Mesendoderm (in vitro differentiated cells): Measurements from ENCODE around the gene WDR45B.

ENCODE experiments used
- DNase-seq: peaks from one replicate; pipeline ENCODE4 v3.0.0; 2013
- H2AK5ac ChIP-seq: 2 replicates; pipeline ENCODE4 v1.6.1; 2013; ENCODE audit warnings: low read length, inconsistent platforms
- H2BK120ac ChIP-seq: 2 replicates; pipeline ENCODE4 v1.6.1; 2013; ENCODE audit warnings: low read depth, mild to moderate bottlenecking, low read length, moderate library complexity, mixed read lengths
- H2BK15ac ChIP-seq: replicated peaks from 2 replicates; pipeline ENCODE4 v1.6.1; 2013; ENCODE audit warnings: low read depth, mild to moderate bottlenecking, moderate library complexity
- H2BK5ac ChIP-seq: 2 replicates; pipeline ENCODE4 v1.6.1; 2013; ENCODE audit warnings: low read length, inconsistent platforms
- H3K18ac ChIP-seq: 2 replicates; pipeline ENCODE4 v1.6.1; 2013; ENCODE audit warnings: mild to moderate bottlenecking, low read length, mixed read lengths
- H3K23ac ChIP-seq: one replicate; pipeline ENCODE4 v1.6.1; 2013; ENCODE audit warnings: low read length
- H3K27ac ChIP-seq: 2 replicates; pipeline ENCODE4 v1.5.1; 2013; ENCODE audit warnings: low read depth, mild to moderate bottlenecking, inconsistent platforms, low read length, moderate library complexity
- H3K27me3 ChIP-seq: 2 replicates; pipeline ENCODE4 v1.6.1; 2013; ENCODE audit warnings: low read length, control low read depth, mild to moderate bottlenecking, inconsistent platforms; ENCODE audit not compliant: insufficient read depth, poor library complexity
- H3K36me3 ChIP-seq: 2 replicates; pipeline ENCODE4 v1.6.1; 2013; ENCODE audit warnings: low read length, inconsistent platforms; ENCODE audit not compliant: control insufficient read depth, insufficient read depth
- H3K4ac ChIP-seq: one replicate; pipeline ENCODE4 v1.6.1; 2013; ENCODE audit warnings: low read depth, mild to moderate bottlenecking, low read length, moderate library complexity
- H3K4me1 ChIP-seq: 2 replicates; pipeline ENCODE4 v1.6.1; 2013; ENCODE audit warnings: low read depth, low read length, inconsistent platforms; ENCODE audit not compliant: control insufficient read depth
- H3K4me2 ChIP-seq: 2 replicates; pipeline ENCODE4 v1.6.1; 2013; ENCODE audit warnings: low read length
- H3K4me3 ChIP-seq: 2 replicates; pipeline ENCODE4 v1.5.1; 2013; ENCODE audit warnings: mild to moderate bottlenecking, low read length
- H3K56ac ChIP-seq: one replicate; pipeline ENCODE4 v1.6.1; 2013; ENCODE audit warnings: low read length
- H3K79me1 ChIP-seq: 2 replicates; pipeline ENCODE4 v1.6.1; 2013; ENCODE audit warnings: low read length, inconsistent platforms
- H3K79me2 ChIP-seq: 2 replicates; pipeline ENCODE4 v1.6.1; 2013; ENCODE audit warnings: mild to moderate bottlenecking, low read length; ENCODE audit not compliant: control insufficient read depth, insufficient read depth
- H3K9ac ChIP-seq: 2 replicates; pipeline ENCODE4 v1.6.1; 2013; ENCODE audit warnings: low read length, inconsistent platforms
- H4K5ac ChIP-seq: one replicate; pipeline ENCODE4 v1.6.1; 2013; ENCODE audit warnings: low read length
- H4K8ac ChIP-seq: one replicate; pipeline ENCODE4 v1.6.1; 2013; ENCODE audit warnings: low read depth, mild to moderate bottlenecking, control low read depth, low read length, moderate library complexity
- WGBS: extraction: QIAGEN DNeasy Blood & Tissue Kit; methylation state at CpG from one replicate; pipeline ENCODE4 v1.1.7; 2013; ENCODE audit warnings: low lambda C conversion rate, missing lambda C conversion rate; ENCODE audit not compliant: insufficient coverage; ENCODE audit errors: extremely low coverage; 5-methylcytosine and 5-hydroxymethylcytosine counted together

WDR45B gene

GRCh38 chr17:82683534-82683933 is 35.3 kb upstream of the WDR45B start:
- no peak overlapping the region for H4K5ac ChIP-seq
- H2AK5ac ChIP-seq, result no peak overlapping the region
- no peak overlapping the region for H3K56ac ChIP-seq
- H3K79me2 ChIP-seq, result no peaks in the 10 kb centered on the region
- no peak overlapping the region for H2BK120ac ChIP-seq
- H2BK15ac ChIP-seq, result no peak overlapping the region
- no peak overlapping the region for H4K8ac ChIP-seq
- no peak overlapping the region for H3K4me3 ChIP-seq
- H3K79me1 ChIP-seq, result no peaks in the 10 kb centered on the region
- H3K4me2 ChIP-seq, result no peak overlapping the region
- no peak overlapping the region for H3K23ac ChIP-seq
- WGBS, result no CpG with 5 or more reads among the region's 1 CpG
- H3K18ac ChIP-seq, result no peak overlapping the region
- H3K4me1 ChIP-seq, result no peaks in the 10 kb centered on the region
- H2BK5ac ChIP-seq, result no peak overlapping the region
- DNase-seq, result no peak
- no peaks in the 10 kb centered on the region for H3K27me3 ChIP-seq
- H3K4ac ChIP-seq, result no peak overlapping the region
- no peaks in the 10 kb centered on the region for H3K36me3 ChIP-seq
- no peak overlapping the region for H3K27ac ChIP-seq
- H3K9ac ChIP-seq, result no peak overlapping the region

- WGBS, result no CpG with 5 or more reads among the region's 3 CpGs
- Histone ChIP-seq H3K4me3 (no peak overlapping the region), H3K36me3 (no peaks in the 10 kb centered on the region), H2BK15ac (no peak overlapping the region), H3K4me1 (no peaks in the 10 kb centered on the region), H3K4me2 (no peak overlapping the region), H3K79me1 (no peaks in the 10 kb centered on the region), H2BK5ac (no peak overlapping the region), H4K8ac (no peak overlapping the region), H4K5ac (no peak overlapping the region), H3K18ac (no peak overlapping the region), H3K79me2 (no peaks in the 10 kb centered on the region), H3K9ac (no peak overlapping the region), H3K23ac (no peak overlapping the region), H3K27me3 (no peaks in the 10 kb centered on the region), H3K27ac (no peak overlapping the region), H3K56ac (no peak overlapping the region), H2BK120ac (no peak overlapping the region), H3K4ac (no peak overlapping the region), H2AK5ac (no peak overlapping the region)
- no peak for DNase-seq
Observed at GRCh38 chr17:82681547-82681946, 33.3 kb upstream of the WDR45B start.

GRCh38 chr17:82679586-82680465 is 31.6 kb upstream of the WDR45B start:
- Histone ChIP-seq H3K4me1 (no peaks in the 10 kb centered on the region), H3K18ac (no peak overlapping the region), H3K27ac (no peak overlapping the region), H3K36me3 (no peaks in the 10 kb centered on the region), H3K79me1 (no peaks in the 10 kb centered on the region), H3K23ac (no peak overlapping the region), H3K56ac (no peak overlapping the region), H4K5ac (no peak overlapping the region), H2AK5ac (no peak overlapping the region), H3K27me3 (no peaks in the 10 kb centered on the region), H2BK15ac (no peak overlapping the region), H4K8ac (no peak overlapping the region), H2BK5ac (no peak overlapping the region), H2BK120ac (no peak overlapping the region), H3K4me3 (no peak overlapping the region), H3K79me2 (no peaks in the 10 kb centered on the region), H3K4ac (no peak overlapping the region), H3K4me2 (no peak overlapping the region), H3K9ac (no peak overlapping the region)
- peak; percentile 9 for DNase-seq
- WGBS, result no CpG with 5 or more reads among the region's 28 CpGs

GRCh38 chr17:82678265-82678891 is 30.1 kb upstream of the WDR45B start:
- H3K18ac ChIP-seq, result no peak overlapping the region
- no peaks in the 10 kb centered on the region for H3K79me1 ChIP-seq
- no peaks in the 10 kb centered on the region for H3K79me2 ChIP-seq
- H3K27ac ChIP-seq, result no peak overlapping the region
- no peak overlapping the region for H2BK120ac ChIP-seq
- no peak overlapping the region for H3K56ac ChIP-seq
- H4K8ac ChIP-seq, result no peak overlapping the region
- H2BK15ac ChIP-seq, result no peak overlapping the region
- H4K5ac ChIP-seq, result no peak overlapping the region
- no peaks in the 10 kb centered on the region for H3K27me3 ChIP-seq
- H3K4me2 ChIP-seq, result no peak overlapping the region
- no peaks in the 10 kb centered on the region for H3K36me3 ChIP-seq
- no peak overlapping the region for H3K23ac ChIP-seq
- no peak overlapping the region for H2AK5ac ChIP-seq
- no peak overlapping the region for H3K9ac ChIP-seq
- no peak for DNase-seq
- H3K4ac ChIP-seq, result no peak overlapping the region
- no CpG with 5 or more reads among the region's 14 CpGs for WGBS
- H2BK5ac ChIP-seq, result no peak overlapping the region
- H3K4me3 ChIP-seq, result no peak overlapping the region
- H3K4me1 ChIP-seq, result no peaks in the 10 kb centered on the region

- no peaks in the 10 kb centered on the region for H3K36me3 ChIP-seq
- H3K23ac ChIP-seq, result no peak overlapping the region
- no peak for DNase-seq
- H3K18ac ChIP-seq, result no peak overlapping the region
- H2BK5ac ChIP-seq, result no peak overlapping the region
- H3K79me1 ChIP-seq, result no peaks in the 10 kb centered on the region
- no CpG with 5 or more reads among the region's 23 CpGs for WGBS
- no peak overlapping the region for H3K4ac ChIP-seq
- no peak overlapping the region for H3K4me2 ChIP-seq
- H4K8ac ChIP-seq, result no peak overlapping the region
- no peak overlapping the region for H2BK120ac ChIP-seq
- H3K4me1 ChIP-seq, result no peaks in the 10 kb centered on the region
- no peak overlapping the region for H2BK15ac ChIP-seq
- no peaks in the 10 kb centered on the region for H3K27me3 ChIP-seq
- no peak overlapping the region for H3K4me3 ChIP-seq
- H3K56ac ChIP-seq, result no peak overlapping the region
- H3K9ac ChIP-seq, result no peak overlapping the region
- H4K5ac ChIP-seq, result no peak overlapping the region
- H3K27ac ChIP-seq, result no peak overlapping the region
- H3K79me2 ChIP-seq, result no peaks in the 10 kb centered on the region
- H2AK5ac ChIP-seq, result no peak overlapping the region
Observed at GRCh38 chr17:82677353-82677925, 29.2 kb upstream of the WDR45B start.
